GM21528 (cell line): ENCODE measurements around the gene SLC22A5.

Experiments
- ATAC-seq: cut with Tn5 transposase; IDR thresholded peaks from one replicate; pipeline ENCODE4 v1.9.1; 2021; ENCODE audit warnings: mild to moderate bottlenecking, moderate library complexity; ENCODE audit not compliant: unreplicated experiment, low FRiP score

Gene SLC22A5

DNA sequence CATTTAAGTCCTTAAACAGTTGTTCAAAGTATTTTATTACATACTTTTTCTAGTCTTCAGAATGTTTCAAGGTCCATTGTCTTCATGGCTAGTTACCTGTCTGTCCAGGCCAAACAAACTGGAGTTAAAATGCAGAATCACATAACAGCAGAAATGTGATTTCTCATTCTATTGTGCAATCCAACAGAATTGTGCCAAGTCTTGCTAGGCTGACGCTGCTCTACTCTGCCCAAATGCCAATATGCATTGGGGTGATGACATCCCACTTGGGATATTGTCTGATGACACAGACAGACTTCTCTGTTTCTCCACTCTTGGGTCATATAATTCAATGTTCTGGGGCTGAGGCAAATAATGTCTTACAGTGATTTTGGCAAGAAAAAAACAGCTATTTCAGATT, 5.2 kb upstream of the SLC22A5 start:
- no peak for ATAC-seq

DNA sequence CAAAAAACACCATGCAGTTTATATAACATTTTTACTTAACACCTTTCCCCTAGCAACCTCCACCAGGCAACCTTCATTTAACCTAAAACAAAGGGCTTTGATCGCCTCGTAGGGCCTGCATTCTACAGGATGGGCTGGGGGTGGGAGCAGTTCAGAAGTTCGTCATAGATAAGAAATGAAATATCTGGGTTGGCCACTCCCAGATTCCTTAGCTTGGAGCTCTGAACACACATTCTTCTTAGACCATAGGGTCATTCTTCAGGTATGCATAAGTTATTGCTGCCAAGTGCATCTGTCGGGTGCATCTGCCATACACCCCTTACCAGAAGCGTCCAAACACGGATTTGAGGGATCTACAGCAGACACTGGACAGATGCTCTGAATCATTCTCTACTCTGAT, 4.3 kb upstream of the SLC22A5 start:
- no peak for ATAC-seq

DNA sequence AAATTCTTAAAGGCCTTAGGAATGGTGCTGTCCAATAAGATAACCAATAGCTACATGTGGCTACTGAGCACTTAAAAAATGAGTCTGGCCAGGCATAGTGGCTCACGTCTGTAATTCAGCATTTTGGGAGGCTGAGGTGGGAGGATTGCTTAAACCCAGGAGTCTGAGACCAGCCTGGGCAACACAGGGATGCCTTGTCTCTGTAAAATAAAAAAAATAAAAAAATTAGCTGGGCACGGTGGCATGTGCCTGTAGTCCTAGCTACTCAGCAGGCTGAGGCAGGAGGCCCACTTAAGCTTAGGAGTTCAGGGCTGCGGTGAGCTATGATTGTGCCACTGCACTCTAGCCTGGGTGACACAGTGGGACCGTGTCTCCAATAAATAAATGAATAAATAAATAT, 1.3 kb upstream of the SLC22A5 start:
- ATAC-seq: no peak

DNA sequence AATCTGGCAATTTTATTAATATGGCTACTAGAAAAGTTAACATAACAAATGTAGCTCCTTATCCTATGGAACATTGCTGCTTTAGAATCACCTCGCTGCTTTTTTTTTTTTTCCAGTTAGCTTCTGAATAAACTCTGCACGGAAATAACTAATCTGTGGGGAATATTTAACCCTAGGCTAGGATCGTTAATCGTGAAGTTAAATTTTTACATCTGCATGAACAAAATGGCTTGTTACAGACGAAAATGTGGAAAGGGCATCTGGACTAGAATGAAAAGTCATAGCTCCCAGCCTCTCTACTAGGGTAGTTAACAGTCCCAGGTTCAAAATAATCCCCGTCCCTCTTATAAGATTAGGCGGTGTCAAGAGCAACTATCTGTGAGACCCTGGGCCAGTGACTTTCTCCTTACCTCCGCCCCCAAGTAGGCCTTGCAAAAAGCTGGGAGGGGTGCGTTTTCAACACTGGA, 470 bp upstream of the SLC22A5 start:
- ATAC-seq: no peak

DNA sequence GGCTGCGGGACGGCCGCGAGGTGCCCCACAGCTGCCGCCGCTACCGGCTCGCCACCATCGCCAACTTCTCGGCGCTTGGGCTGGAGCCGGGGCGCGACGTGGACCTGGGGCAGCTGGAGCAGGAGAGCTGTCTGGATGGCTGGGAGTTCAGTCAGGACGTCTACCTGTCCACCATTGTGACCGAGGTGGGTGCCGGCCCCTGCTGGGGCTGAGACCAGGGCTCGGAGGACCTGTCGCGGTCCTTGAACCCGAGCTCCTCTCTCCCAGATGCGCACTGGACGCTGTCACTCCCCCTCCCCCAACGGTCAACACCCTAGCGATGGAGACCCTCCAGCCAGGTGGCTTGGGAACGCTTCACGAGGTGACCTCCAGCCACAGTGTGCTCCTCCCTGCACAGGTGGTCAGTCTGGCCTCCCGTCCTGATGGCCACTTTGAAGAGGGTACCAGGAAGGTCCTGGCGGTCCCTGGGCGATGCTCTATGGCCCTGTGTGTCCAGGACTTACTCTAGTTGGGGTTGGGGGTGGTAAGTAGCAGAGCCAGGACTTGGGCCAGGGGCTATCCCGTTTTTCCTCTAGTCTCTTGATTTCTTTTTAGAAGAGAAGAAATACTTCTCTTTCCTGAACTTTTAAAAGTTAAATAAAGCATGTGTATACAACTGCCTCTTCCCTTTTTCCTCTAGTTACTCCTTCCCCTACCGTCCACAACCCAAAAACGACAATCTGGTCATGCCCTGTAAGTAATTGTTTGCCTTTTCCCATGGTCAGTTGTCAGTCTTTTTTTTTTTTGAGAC, 866 bp downstream of the SLC22A5 start:
- ATAC-seq: no peak

GRCh38 chr5:132370971-132371602, 1.6 kb downstream of the SLC22A5 start:
- ATAC-seq: no peak

- ATAC-seq: no peak
Observed at GRCh38 chr5:132371603-132371994, 2.1 kb downstream of the SLC22A5 start.

GRCh38 chr5:132372127-132372526, 2.6 kb downstream of the SLC22A5 start:
- no peak for ATAC-seq

- ATAC-seq: no peak
Observed at GRCh38 chr5:132372542-132372941, 3.0 kb downstream of the SLC22A5 start.

- ATAC-seq: no peak
Observed at GRCh38 chr5:132375957-132376356, 6.4 kb downstream of the SLC22A5 start.

GRCh38 chr5:132376694-132377641, 7.5 kb downstream of the SLC22A5 start:
- no peak for ATAC-seq

- ATAC-seq: no peak
Observed at GRCh38 chr5:132377738-132378137, 8.2 kb downstream of the SLC22A5 start.

- ATAC-seq: no peak
Observed at GRCh38 chr5:132378580-132378979, 9.1 kb downstream of the SLC22A5 start.

GRCh38 chr5:132380047-132380446, 10.5 kb downstream of the SLC22A5 start:
- no peak for ATAC-seq

- ATAC-seq: no peak
Observed at GRCh38 chr5:132380741-132381140, 11.2 kb downstream of the SLC22A5 start.

DNA sequence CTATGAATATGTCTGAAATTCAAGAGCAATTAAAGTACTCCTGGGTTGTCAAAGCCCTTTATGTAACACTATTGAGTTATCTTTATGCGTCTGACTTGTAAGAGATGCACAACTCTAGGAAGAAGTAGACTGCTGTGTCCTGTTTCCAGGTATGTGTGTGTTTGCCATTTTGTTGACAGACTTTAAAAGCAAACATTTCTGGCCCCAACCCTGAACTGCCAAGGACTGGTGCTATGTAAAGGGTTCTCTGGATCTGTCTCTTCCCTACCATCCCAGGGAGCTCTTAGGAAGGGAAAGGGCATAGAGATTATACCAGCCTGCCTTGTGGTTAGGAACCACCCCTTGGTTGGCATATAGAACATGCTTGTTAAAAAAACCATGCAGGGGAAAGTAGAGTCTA, 12.1 kb downstream of the SLC22A5 start:
- no peak for ATAC-seq

DNA sequence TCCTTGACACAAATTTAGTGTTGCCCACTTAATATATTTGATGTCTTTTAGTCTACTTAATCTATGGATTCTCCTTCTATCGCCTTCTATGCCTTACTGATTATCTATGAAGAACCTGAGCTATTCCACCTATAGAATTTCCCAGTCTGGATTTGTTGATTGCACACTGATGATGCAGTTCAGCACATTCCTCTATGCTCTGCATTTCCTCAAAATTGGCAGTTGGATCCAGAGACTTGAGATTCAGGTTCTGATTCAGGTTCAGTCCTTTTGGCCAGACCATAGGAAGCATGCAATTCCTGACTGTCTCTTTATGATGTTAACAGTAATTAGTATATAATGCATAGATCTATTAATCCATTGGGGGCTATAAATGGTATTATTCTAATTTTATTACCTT, 13.8 kb downstream of the SLC22A5 start:
- no peak for ATAC-seq

- no peak for ATAC-seq
Observed at GRCh38 chr5:132383984-132384383, 14.5 kb downstream of the SLC22A5 start.

DNA sequence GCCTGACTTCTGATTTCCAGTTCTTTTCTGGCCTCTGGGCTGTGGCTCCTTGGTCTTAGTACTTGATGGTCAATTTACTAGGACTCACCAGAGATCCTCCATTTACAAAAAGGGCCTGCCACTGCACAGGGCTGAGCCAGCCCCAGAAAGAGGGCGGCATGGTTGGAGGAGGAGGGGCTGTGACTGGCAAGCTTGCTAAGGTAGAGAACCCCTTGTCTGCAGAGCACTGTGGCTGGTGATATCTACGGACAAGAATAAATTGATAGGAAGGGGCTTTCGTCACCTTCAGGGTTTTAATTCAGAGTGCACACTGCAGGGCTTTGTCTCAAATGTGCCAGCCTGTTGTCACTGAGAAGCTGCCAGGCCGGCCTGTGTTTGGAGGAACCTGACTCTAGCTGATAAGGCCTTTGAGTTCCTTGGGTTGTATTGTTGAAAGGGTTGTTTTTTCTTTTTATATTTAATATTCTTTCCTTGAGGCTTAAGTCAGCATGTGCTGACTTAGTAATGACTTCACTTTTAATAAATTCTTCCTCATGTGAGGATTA, 15.1 kb downstream of the SLC22A5 start:
- no peak for ATAC-seq

GRCh38 chr5:132385326-132386105, 16.0 kb downstream of the SLC22A5 start:
- no peak for ATAC-seq
